GM21390 (cell line): ENCODE measurements around the gene HMSD.

Source experiments
- ATAC-seq: cut with Tn5 transposase; IDR thresholded peaks from one replicate; pipeline ENCODE4 v1.9.1; 2021; ENCODE audit not compliant: unreplicated experiment

HMSD gene

DNA sequence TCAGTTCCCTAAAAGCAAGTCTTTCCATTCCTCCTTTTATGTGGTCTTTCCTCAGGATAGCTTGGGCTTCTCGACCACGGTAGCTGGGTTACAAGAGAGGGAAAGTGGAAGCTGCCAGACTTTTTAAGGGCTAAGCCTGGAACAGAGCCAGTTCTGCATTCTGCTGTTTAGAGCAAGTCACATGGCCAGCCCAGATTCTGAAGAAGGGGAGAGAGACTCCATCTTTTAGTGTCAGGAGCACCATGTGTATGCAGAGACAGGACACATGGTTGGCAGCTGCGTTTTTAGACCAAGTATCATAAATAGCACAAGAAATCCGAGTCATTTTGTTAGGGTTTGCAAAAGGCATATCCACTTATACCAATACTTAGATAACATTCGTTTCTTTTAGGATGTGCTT, 4.7 kb downstream of the HMSD start:
- no peak for ATAC-seq

GRCh38 chr18:63956755-63957154, 7.7 kb downstream of the HMSD start:
- no peak for ATAC-seq

DNA sequence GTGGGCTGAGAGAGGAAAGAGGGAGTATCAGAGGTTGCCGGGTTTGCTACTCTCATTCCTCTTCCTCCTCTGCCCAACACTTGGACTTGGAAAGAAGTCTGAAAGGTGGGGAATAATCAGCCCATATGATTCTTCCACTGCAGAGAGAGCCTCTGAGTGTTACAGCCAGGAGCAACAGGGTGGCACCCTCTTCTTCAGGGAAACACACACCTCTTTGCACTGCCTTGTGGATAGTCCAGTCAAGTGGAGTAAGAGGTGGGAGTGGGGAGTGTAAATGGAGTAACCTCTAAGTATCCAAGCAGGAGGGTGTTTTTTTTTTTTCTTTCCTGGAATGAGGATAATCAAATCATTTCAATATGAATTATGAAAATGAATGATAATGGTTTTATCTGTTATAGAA, 11.8 kb downstream of the HMSD start:
- ATAC-seq: no peak

DNA sequence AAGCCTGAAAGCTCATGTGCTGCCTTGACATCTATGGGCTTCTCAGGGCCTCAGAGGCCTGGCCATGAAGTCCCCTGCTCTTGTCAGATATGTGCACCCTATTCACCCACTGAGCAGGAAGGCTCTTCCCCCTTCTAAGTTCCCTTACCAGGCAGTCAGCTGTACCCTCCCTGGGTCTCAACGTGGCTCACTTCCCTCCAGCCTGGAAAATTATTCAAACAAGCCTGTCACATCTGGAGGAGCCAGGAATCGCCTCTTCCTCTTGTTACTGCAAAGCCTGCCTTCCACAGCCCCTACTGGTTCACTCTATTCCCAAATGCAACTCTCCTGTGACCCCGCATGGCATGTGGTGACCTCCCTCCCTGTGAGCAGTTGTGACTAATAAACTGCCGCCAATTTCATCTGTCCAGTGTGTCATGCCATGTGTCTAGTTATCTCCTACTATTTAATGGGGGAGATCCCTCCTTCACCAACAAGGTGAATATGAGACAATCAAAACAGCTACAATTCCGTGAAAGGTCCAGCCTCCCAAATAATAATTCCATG, 12.4 kb downstream of the HMSD start:
- no peak for ATAC-seq

- no peak for ATAC-seq
Observed at GRCh38 chr18:63962137-63962536, 13.0 kb downstream of the HMSD start.

DNA sequence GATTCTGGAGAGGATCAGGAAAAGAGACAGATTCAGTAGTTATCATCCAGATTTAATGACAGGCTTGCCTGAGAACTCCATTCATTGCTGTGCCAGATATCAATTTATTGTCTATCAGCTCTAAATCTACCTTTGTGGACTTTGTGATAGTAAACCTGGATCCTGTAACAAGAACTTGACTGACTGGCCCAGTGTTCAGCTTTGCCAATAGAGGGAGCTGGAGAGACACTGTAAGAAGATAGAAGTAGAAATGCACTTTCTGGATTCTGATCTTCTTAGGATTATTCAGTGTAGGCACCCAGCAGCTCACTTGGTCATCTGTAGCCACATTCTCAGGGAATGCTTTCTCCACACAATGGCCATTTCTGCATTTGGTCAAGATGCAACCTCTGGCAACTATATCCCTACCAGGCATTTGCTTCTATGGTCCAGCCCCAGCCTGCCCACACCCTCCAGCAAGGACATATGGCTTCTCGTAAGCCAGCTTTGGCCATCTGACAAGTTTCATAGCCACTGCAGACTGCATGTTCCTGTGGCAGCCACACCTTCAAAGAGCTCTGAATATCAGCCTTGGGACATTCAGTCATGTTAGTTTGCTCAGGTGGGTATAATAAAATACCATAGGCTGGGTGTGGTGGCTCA, 14.6 kb downstream of the HMSD start:
- peak; percentile 81 for ATAC-seq

DNA sequence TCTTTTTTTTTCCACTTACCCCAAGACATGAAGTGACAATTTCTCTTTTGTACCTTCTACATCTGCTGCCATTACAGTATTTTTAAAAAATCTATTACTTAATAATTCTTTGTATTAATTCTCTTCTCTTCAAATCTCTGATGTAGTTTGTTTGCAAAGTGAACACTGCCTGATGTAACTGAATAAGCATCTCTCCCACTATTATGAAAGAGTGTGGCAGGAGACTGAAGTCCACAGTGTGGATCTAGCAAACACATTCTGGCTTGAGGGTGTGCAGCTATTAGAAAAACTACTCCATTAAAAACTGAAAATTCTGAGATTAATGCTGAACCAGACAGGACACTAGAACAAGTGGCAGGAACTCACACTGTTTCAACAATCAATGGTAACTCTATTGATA, 15.8 kb downstream of the HMSD start:
- no peak for ATAC-seq

DNA sequence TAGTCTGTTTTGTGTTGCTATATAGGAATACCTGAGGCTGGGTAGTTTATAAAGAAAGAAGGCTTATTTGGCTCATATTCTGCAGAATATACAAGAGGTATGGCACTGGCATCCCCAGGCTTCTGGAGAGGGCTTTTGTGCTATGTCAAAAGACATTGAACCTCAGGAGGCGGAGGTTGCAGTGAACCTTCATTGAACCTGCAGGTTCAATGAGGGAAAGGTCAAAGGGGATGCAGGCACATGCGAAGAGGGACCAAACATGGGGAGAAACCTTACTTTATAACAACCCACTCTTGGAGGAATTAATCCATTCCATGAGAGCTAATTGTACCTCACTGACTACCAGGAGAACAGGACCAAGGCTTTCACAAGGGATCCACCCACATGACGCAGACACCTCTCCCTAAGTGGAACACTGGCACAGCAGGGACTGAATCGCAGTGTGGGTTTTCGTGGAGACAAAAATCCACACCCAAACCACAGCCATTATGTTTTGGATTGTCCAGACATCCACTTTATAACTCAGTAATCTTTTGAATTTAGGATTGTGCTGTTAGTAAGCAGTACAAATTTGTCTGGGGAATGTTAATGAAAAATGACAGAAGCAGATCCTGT, 16.7 kb downstream of the HMSD start:
- no peak for ATAC-seq

GRCh38 chr18:63969942-63970808, 21.1 kb downstream of the HMSD start, which contains the start of gene SERPINB8:
TSS of gene SERPINB8 (plus strand) at chr18:63970081. CDS start at chr18:63978309, 8,228 bp downstream.
- ATAC-seq: peak; percentile 91

DNA sequence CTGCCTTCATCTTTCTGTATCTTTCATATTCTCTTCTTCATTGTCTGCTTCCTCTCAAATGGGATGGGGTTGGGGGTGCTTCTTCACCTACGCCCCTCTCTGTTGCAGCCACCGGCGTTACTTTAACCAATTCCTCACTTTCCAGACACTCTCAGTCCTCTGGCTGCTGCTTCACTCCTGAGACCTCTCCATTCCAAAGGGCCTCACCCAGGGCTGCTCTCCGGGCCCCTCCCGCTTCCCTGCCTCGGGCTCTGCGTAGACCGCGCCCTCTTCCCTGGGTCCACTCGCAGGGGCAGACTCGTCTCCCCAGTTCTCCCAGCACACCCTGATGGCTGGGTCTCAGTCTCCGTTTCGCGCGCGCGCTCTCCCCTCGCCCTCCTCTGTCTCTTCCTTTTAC, 21.7 kb downstream of the HMSD start:
- peak; percentile 3 for ATAC-seq

DNA sequence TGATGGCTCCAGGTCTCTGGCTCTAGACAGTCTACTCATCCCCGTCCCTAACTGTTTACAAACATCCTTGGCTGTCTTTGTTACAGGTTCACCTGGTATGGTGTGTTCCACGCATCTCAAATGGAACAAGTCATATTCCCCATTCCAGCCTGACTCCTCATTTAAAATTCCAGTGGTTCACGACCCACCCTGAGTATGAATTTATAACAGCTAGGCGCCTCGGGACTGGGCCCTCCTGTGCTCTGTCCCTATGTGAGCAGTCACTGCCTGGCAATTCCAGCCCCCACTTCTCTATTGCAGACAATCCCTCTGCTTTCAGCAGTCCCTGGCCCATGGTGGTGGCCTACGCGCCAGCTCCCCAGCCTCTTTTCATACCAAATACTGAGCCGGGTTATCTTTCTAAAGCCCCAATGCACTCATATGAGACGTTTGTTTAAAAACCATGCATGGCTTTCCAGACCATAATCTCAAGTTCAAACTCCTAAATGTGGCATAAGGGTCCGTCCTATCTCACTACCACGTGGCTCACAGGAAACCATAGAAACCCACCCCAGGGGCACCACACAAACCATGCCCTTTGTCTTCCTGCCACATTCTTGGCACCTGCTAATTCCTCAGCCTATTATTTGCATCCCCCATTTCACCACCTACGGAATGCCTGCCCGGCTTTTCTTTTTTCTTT, 22.4 kb downstream of the HMSD start:
- no peak for ATAC-seq

DNA sequence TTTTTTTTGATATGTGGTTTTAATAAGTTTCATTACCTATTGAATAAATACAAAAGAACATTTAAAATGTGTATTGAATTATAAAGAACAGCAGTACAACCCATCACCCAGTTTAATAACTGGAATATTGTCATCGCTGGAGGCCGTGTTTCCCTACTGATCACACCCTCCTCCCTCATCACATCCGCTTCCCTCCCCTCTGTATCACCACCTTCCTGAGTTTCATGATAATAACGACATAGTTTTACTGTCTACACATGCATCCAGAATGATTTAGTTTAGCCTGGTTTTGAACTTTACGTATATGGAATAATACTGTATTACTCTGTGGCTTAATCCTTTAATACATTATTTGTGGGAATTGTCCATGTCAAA, 22.9 kb downstream of the HMSD start:
- no peak for ATAC-seq

- no peak for ATAC-seq
Observed at GRCh38 chr18:63974991-63975390, 25.9 kb downstream of the HMSD start.

GRCh38 chr18:63975628-63976027, 26.5 kb downstream of the HMSD start:
- ATAC-seq: peak; percentile 39

DNA sequence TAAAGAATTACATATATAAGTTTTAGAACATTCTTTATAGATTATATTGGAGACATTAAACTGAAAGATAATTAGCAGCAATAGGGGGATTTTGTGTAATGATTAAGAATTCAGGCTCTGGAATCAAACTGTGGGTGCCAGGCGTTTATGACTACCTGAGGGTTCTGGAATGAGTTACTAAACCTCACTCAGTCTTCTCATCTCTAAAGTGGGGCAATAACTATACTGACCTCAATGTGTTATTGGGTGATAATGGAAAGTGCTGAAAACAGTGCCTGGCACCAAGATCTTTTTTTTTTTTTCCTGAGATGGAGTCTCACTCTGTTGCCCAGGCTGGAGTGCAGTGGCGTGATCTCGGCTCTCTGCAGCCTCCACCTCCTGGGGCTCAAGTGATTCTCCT, 27.9 kb downstream of the HMSD start:
- no peak for ATAC-seq

- ATAC-seq: peak; percentile 71
Observed at GRCh38 chr18:63979409-63979920, 30.4 kb downstream of the HMSD start.

- ATAC-seq: no peak
Observed at GRCh38 chr18:63980027-63980426, 30.9 kb downstream of the HMSD start.

GRCh38 chr18:63980896-63981460, 31.9 kb downstream of the HMSD start:
- ATAC-seq: no peak

DNA sequence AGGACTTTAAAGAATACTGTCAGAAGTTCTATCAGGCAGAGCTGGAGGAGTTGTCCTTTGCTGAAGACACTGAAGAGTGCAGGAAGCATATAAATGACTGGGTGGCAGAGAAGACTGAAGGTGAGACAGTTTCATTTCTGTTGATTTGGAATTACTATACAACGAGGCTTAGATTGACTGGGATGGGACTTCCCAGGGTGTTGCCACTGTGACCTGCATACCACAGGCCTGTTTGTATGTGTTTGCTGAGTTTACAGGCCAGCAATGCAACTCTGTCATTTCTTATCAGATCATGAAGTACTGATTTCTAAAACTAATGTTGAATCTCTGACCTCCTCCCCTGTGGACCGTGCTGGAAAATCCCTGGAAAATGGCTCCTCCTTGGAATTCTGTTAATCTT, 32.6 kb downstream of the HMSD start:
- ATAC-seq: no peak

DNA sequence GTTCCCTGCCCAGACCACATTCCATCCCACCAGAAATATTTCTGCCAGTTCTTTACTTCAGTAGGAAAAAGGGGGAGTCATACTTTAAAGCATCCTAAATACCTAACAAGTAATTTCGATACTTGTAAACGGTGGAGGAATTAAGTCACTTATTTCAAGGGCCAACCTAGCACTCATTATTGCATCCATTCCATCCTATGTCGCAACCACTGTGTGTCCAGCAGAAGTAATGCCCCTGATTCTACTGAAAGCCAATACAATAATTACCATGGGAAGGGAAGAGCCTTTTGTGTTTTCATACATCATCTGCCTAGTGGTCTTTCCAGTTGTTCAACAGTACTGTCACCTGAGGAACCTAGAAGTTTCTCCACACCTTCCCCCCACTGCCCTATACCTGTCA, 33.3 kb downstream of the HMSD start:
- no peak for ATAC-seq

GRCh38 chr18:63986885-63987284, 37.8 kb downstream of the HMSD start:
- no peak for ATAC-seq
